ENCODE measurements around the gene PPIH.

DNA sequence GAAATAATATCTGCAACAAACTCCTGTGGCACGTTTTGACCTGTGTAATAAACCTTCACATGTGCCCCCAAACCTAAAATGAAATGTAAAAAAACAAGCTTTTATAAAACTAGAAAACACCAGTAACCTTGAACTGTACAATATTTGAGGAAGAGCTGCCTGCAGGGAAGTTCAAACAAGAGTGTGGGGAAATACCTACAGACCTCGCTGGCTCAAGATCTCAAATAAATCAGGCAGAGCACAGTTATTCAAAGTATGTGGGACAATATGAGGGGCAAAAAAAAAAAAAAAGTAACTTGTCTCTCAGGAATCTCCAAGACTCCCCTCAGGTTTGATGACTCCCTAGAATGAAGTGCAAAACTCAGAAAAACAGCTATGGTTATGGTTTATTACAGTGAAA lies 37.9 kb upstream of the PPIH start:
- TF ChIP-seq NFE2L2 (IDR thresholded peaks at IDR 0.05; ENCODE audit: low read length) (no peak), ZSCAN29 (CRISPR knock-in tag; conservative IDR thresholded peaks at IDR 0.05) (no peak), SRF (IDR thresholded peaks at IDR 0.05; ENCODE audit: low read depth, low read length) (no peak), RBM39 (IDR thresholded peaks at IDR 0.05; ENCODE audit: low read depth, low read length, poor library complexity, severe bottlenecking) (no peak), TAF1 (CRISPR knock-in tag; IDR thresholded peaks at IDR 0.05) (no peak), RFX5 (IDR thresholded peaks at IDR 0.05; ENCODE audit: low read depth, low read length) (no peak)
